Measurements from ENCODE around the gene DIAPH2.

DNA sequence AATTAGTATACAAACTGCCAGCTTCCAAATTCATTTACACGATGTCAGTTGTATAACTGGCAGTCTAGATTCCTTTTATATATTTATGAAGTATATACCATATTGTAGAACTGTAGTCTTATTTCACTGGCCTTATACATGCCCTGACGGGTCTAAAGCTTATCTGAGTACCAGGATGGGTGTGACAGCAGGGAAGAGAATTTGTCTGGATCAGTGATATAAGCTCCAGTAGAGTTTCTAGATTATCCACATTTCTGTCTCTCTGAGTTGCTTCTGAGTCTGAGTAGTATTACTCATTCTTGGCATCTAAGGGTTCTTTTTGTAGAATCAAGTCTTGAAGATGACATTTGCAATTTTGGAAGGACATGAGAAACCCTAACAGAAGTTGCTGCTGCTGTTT lies 300.4 kb downstream of the DIAPH2 start:
- TF ChIP-seq, protein P1, sequence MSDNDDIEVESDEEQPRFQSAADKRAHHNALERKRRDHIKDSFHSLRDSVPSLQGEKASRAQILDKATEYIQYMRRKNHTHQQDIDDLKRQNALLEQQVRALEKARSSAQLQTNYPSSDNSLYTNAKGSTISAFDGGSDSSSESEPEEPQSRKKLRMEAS (IDR thresholded peaks at IDR 0.05; ENCODE audit: low read depth, low read length): no peak
- no peak for TF ChIP-seq POLR2A (IDR thresholded peaks at IDR 0.05; ENCODE audit: extremely low read depth, insufficient read length)
- no peak for TF ChIP-seq CTCF (IDR thresholded peaks at IDR 0.05; ENCODE audit: low read depth, low read length)

All from NB4 (cell line).